Liver (tissue), 3 donors: ENCODE measurements around the gene USP5.

ENCODE experiments used
- CTCF ChIP-seq: fragments of 150-350 bp; IDR thresholded peaks from 2 replicates; pipeline ENCODE4 v1.5.1; 2017; ENCODE audit warnings: improper control_type of control experiment, low read depth, low read length; ENCODE audit not compliant: missing input control
- EGR1 ChIP-seq, 2 donors: IDR thresholded peaks; 2 replicates each; pipeline ENCODE4 v1.6.1; 2016 to 2018; ENCODE audit warnings: antibody characterized with exemption in 2 of 2, low read depth in 2 of 2
- FOXA1 ChIP-seq: IDR thresholded peaks from 2 replicates; pipeline ENCODE4 v1.6.1; 2016; ENCODE audit warnings: antibody characterized with exemption
- GABPA ChIP-seq, 2 donors: IDR thresholded peaks in 1 of 2; conservative IDR thresholded peaks in 1 of 2; 2 replicates each; pipeline ENCODE4 v1.6.1; 2016; ENCODE audit warnings: antibody characterized with exemption in 2 of 2, mild to moderate bottlenecking in 1 of 2, moderate library complexity in 1 of 2
- HNF4G ChIP-seq: IDR thresholded peaks from 2 replicates; pipeline ENCODE4 v1.6.1; 2016; ENCODE audit warnings: antibody characterized with exemption
- JUND ChIP-seq, 2 donors: IDR thresholded peaks; 2 replicates each; pipeline ENCODE4 v1.6.1; 2016; ENCODE audit warnings: antibody characterized with exemption in 2 of 2
- RAD21 ChIP-seq, 2 donors: IDR thresholded peaks; 2 replicates each; pipeline ENCODE4 v1.6.1; 2016; ENCODE audit warnings: antibody characterized with exemption in 2 of 2, mild to moderate bottlenecking in 2 of 2
- RXRA ChIP-seq, 2 donors: IDR thresholded peaks; 2 replicates each; pipeline ENCODE4 v1.6.1; 2017 to 2018; ENCODE audit warnings: antibody characterized with exemption in 2 of 2, mild to moderate bottlenecking in 1 of 2
- SP1 ChIP-seq: IDR thresholded peaks from 2 replicates; pipeline ENCODE4 v1.6.1; 2018; ENCODE audit warnings: antibody characterized with exemption, mild to moderate bottlenecking
- TAF1 ChIP-seq: conservative IDR thresholded peaks from 2 replicates; pipeline ENCODE4 v1.6.1; 2016; ENCODE audit warnings: antibody characterized with exemption, mild to moderate bottlenecking
- YY1 ChIP-seq: IDR thresholded peaks from 2 replicates; pipeline ENCODE4 v1.6.1; 2016; ENCODE audit warnings: antibody characterized with exemption, mild to moderate bottlenecking
- TF ChIP-seq, protein P1 (sequence below): IDR thresholded peaks from 2 replicates; pipeline ENCODE4 v1.6.1; 2016; ENCODE audit warnings: antibody characterized with exemption, mild to moderate bottlenecking
- TF ChIP-seq, protein P2 (sequence below): IDR thresholded peaks from 2 replicates; pipeline ENCODE4 v1.6.1; 2016; ENCODE audit warnings: antibody characterized with exemption
- donor health status: healthy.
- donor health status: healthy.

GRCh38 chr12:6839482-6840201, 12.3 kb upstream of the USP5 start:
- no peak for TF ChIP-seq CTCF
- TF ChIP-seq JUND (IDR thresholded peaks at IDR 0.05) = no peak
- TF ChIP-seq HNF4G = no peak
- TF ChIP-seq YY1 = no peak
- TF ChIP-seq, protein P1, sequence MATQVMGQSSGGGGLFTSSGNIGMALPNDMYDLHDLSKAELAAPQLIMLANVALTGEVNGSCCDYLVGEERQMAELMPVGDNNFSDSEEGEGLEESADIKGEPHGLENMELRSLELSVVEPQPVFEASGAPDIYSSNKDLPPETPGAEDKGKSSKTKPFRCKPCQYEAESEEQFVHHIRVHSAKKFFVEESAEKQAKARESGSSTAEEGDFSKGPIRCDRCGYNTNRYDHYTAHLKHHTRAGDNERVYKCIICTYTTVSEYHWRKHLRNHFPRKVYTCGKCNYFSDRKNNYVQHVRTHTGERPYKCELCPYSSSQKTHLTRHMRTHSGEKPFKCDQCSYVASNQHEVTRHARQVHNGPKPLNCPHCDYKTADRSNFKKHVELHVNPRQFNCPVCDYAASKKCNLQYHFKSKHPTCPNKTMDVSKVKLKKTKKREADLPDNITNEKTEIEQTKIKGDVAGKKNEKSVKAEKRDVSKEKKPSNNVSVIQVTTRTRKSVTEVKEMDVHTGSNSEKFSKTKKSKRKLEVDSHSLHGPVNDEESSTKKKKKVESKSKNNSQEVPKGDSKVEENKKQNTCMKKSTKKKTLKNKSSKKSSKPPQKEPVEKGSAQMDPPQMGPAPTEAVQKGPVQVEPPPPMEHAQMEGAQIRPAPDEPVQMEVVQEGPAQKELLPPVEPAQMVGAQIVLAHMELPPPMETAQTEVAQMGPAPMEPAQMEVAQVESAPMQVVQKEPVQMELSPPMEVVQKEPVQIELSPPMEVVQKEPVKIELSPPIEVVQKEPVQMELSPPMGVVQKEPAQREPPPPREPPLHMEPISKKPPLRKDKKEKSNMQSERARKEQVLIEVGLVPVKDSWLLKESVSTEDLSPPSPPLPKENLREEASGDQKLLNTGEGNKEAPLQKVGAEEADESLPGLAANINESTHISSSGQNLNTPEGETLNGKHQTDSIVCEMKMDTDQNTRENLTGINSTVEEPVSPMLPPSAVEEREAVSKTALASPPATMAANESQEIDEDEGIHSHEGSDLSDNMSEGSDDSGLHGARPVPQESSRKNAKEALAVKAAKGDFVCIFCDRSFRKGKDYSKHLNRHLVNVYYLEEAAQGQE = no peak
- no peak for TF ChIP-seq FOXA1
- TF ChIP-seq, protein P2, sequence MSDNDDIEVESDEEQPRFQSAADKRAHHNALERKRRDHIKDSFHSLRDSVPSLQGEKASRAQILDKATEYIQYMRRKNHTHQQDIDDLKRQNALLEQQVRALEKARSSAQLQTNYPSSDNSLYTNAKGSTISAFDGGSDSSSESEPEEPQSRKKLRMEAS = no peak
- no peak for TF ChIP-seq RAD21 (IDR thresholded peaks at IDR 0.05)
- no peak for TF ChIP-seq TAF1
- no peak for TF ChIP-seq GABPA (IDR thresholded peaks at IDR 0.05 in 1 of 2, conservative IDR thresholded peaks at IDR 0.05 in 1 of 2)
- no peak for TF ChIP-seq SP1
- TF ChIP-seq RXRA (IDR thresholded peaks at IDR 0.05) = no peak
- TF ChIP-seq EGR1 (IDR thresholded peaks at IDR 0.05; ENCODE audit: low read depth in 2 of 2) = no peak
